SU-DHL-6 (cell line): ENCODE measurements around the gene MYOM3.

Experiments used
- H2AFZ ChIP-seq: fragments of 200-600 bp; sonication (generic); 2 replicates; pipeline ENCODE4 v1.6.1; 2014; ENCODE audit warnings: low read depth, mild to moderate bottlenecking, moderate library complexity, mixed read lengths, antibody characterized with exemption, low read length; ENCODE audit not compliant: severe bottlenecking
- H3F3A ChIP-seq: fragments of 200-600 bp; shearing (Covaris generic); 2 replicates; pipeline ENCODE4 v1.6.0; 2016; ENCODE audit warnings: antibody characterized with exemption, mild to moderate bottlenecking; ENCODE audit not compliant: insufficient read depth
- H3K27ac ChIP-seq: fragments of 200-600 bp; sonication (generic); 2 replicates; pipeline ENCODE4 v1.5.1; 2016; ENCODE audit warnings: low read depth, mild to moderate bottlenecking, low read length, moderate library complexity, mixed read lengths
- H3K27me3 ChIP-seq: fragments of 200-600 bp; sonication (generic), shearing (Covaris generic); 2 replicates; pipeline ENCODE4 v1.6.0; 2014; ENCODE audit warnings: mild to moderate bottlenecking, low read length
- H3K36me3 ChIP-seq: fragments of 200-600 bp; sonication (generic); 2 replicates; pipeline ENCODE4 v1.6.1; 2014; ENCODE audit warnings: mild to moderate bottlenecking, low read length, mixed read lengths
- H3K4me2 ChIP-seq: fragments of 300-600, 200-600 bp; shearing (Covaris generic), sonication (generic); 2 replicates; pipeline ENCODE4 v1.6.0; 2014; ENCODE audit warnings: low read length, low read depth, mild to moderate bottlenecking; ENCODE audit not compliant: poor library complexity, severe bottlenecking
- H3K4me3 ChIP-seq: fragments of 200-600 bp; sonication (generic); 2 replicates; pipeline ENCODE4 v1.5.1; 2014; ENCODE audit warnings: antibody characterized with exemption, low read length, mild to moderate bottlenecking, mixed read lengths; ENCODE audit not compliant: insufficient read depth, poor library complexity, severe bottlenecking
- H3K79me2 ChIP-seq: fragments of 200-600 bp; sonication (generic); 2 replicates; pipeline ENCODE4 v1.6.1; 2014; ENCODE audit warnings: mild to moderate bottlenecking, low read length, moderate library complexity; ENCODE audit not compliant: insufficient read depth
- H3K9ac ChIP-seq: fragments of 200-600 bp; sonication (generic); 2 replicates; pipeline ENCODE4 v1.7.0; 2014; ENCODE audit warnings: mild to moderate bottlenecking, low read length
- H3K9me2 ChIP-seq: fragments of 200-600 bp; sonication (generic); replicated peaks from 2 replicates; pipeline ENCODE4 v1.6.1; 2014; ENCODE audit warnings: low read length; ENCODE audit not compliant: insufficient read depth
- H3K9me3 ChIP-seq: fragments of 200-600 bp; sonication (generic); 2 replicates; pipeline ENCODE4 v1.6.1; 2014; ENCODE audit warnings: low read length, mixed read lengths; ENCODE audit not compliant: insufficient read depth
- H4K20me1 ChIP-seq: fragments of 200-600 bp; sonication (generic); 2 replicates; pipeline ENCODE4 v1.6.1; 2014; ENCODE audit warnings: low read depth, mild to moderate bottlenecking, antibody characterized with exemption, low read length, moderate library complexity, mixed read lengths
- CTCF ChIP-seq: fragments of 200-600 bp; sonication (generic); IDR thresholded peaks from one replicate; pipeline ENCODE4 v1.5.1; 2017; ENCODE audit warnings: antibody characterized with exemption, mild to moderate bottlenecking, low read length, moderate library complexity; ENCODE audit not compliant: insufficient read depth, poor library complexity, severe bottlenecking
- EZH2phosphoT487 ChIP-seq: fragments of 200-600 bp; sonication (generic), shearing (Covaris generic); conservative IDR thresholded peaks from 2 replicates; pipeline ENCODE4 v1.6.1; 2018; ENCODE audit warnings: mild to moderate bottlenecking, antibody characterized with exemption, low read length, moderate library complexity, mixed read lengths

MYOM3 gene

GRCh38 chr1:24086466-24086865 lies 25.5 kb downstream of the MYOM3 start:
- no peaks in the 10 kb centered on the region for H4K20me1 ChIP-seq
- H3K9me3 ChIP-seq: no peaks in the 10 kb centered on the region
- H3K79me2 ChIP-seq: no peaks in the 10 kb centered on the region
- H3K9ac ChIP-seq: no peak overlapping the region
- H3K36me3 ChIP-seq: no peaks in the 10 kb centered on the region
- H3K27me3 ChIP-seq: no peaks in the 10 kb centered on the region
- no peaks in the 10 kb centered on the region for H3F3A ChIP-seq
- TF ChIP-seq CTCF (no peak), EZH2phosphoT487 (no peak)
- H3K4me2 ChIP-seq: no peak overlapping the region
- H3K27ac ChIP-seq: no peak overlapping the region
- H3K4me3 ChIP-seq: no peak overlapping the region
- no peaks in the 10 kb centered on the region for H3K9me2 ChIP-seq
- H2AFZ ChIP-seq: no peak overlapping the region

GRCh38 chr1:24085546-24085945 lies 26.4 kb downstream of the MYOM3 start:
- Histone ChIP-seq H2AFZ (no peak overlapping the region), H3K4me2 (no peak overlapping the region), H3K27ac (no peak overlapping the region), H3K9me2 (no peaks in the 10 kb centered on the region), H3K9ac (no peak overlapping the region), H3F3A (no peaks in the 10 kb centered on the region), H4K20me1 (no peaks in the 10 kb centered on the region), H3K9me3 (no peaks in the 10 kb centered on the region), H3K36me3 (no peaks in the 10 kb centered on the region), H3K79me2 (no peaks in the 10 kb centered on the region), H3K4me3 (no peak overlapping the region), H3K27me3 (no peaks in the 10 kb centered on the region)
- no peak for TF ChIP-seq CTCF
- no peak for TF ChIP-seq EZH2phosphoT487

- H3K9me3 ChIP-seq: no peaks in the 10 kb centered on the region
- H3K36me3 ChIP-seq: no peaks in the 10 kb centered on the region
- no peak overlapping the region for H3K4me3 ChIP-seq
- H3K9ac ChIP-seq: no peak overlapping the region
- no peaks in the 10 kb centered on the region for H3F3A ChIP-seq
- H2AFZ ChIP-seq: no peak overlapping the region
- H3K27me3 ChIP-seq: no peaks in the 10 kb centered on the region
- H3K79me2 ChIP-seq: no peaks in the 10 kb centered on the region
- TF ChIP-seq CTCF (no peak), EZH2phosphoT487 (no peak)
- no peak overlapping the region for H3K27ac ChIP-seq
- no peaks in the 10 kb centered on the region for H4K20me1 ChIP-seq
- H3K9me2 ChIP-seq: no peaks in the 10 kb centered on the region
- H3K4me2 ChIP-seq: no peak overlapping the region
Observed at GRCh38 chr1:24085007-24085406, 26.9 kb downstream of the MYOM3 start.

- no peaks in the 10 kb centered on the region for H3K27me3 ChIP-seq
Observed at GRCh38 chr1:24084050-24084449, 27.9 kb downstream of the MYOM3 start.

More at GRCh38 chr1:24084050-24084449, 27.9 kb downstream of the MYOM3 start:
- Histone ChIP-seq H4K20me1 (no peaks in the 10 kb centered on the region), H3K4me3 (no peak overlapping the region), H3F3A (no peaks in the 10 kb centered on the region), H3K9ac (no peak overlapping the region), H3K27ac (no peak overlapping the region), H3K36me3 (no peaks in the 10 kb centered on the region), H3K9me3 (no peaks in the 10 kb centered on the region), H3K4me2 (no peak overlapping the region), H2AFZ (no peak overlapping the region), H3K9me2 (no peaks in the 10 kb centered on the region), H3K79me2 (no peaks in the 10 kb centered on the region)
- no peak for TF ChIP-seq CTCF
- TF ChIP-seq EZH2phosphoT487: no peak
